Measurements from ENCODE around the gene FCER2. TPM values are rescaled to one million over a fixed set of nuclear protein-coding genes. Genes with fewer than 3 reads are reported as not detected.

Gene FCER2
- total RNA-seq, 1 experiment from 2014 or later, result not detected

- Histone ChIP-seq H4K20me1 (ENCODE audit: low read length) (no peaks in the 10 kb centered on the region), H3F3A (ENCODE audit: low read length, unreplicated experiment) (no peaks in the 10 kb centered on the region), H3K4me2 (ENCODE audit: low read length) (no peak overlapping the region), H3K9me3 (ENCODE audit: low read length) (no peaks in the 10 kb centered on the region), H3K4me3 (ENCODE audit: low read length) (no peak overlapping the region), H3K79me2 (ENCODE audit: low read length) (no peaks in the 10 kb centered on the region), H3K27me3 (ENCODE audit: low read length) (peaks cover 33% of the 10 kb centered on the region), H3K9ac (ENCODE audit: low read length) (no peak overlapping the region), H3K27ac (ENCODE audit: low read length) (no peak overlapping the region), H3K36me3 (ENCODE audit: low read depth, low read length) (no peaks in the 10 kb centered on the region), H2AFZ (ENCODE audit: low read length) (no peak overlapping the region), H3K4me1 (ENCODE audit: insufficient read depth, low read length) (no peaks in the 10 kb centered on the region), H3K9me2 (replicated peaks; ENCODE audit: low read length) (no peaks in the 10 kb centered on the region)
- ATAC-seq (0 out of 2 replicates have a peak, but pooled peaks have one; percentile 28), DNase-seq (no peak)
- intact Hi-C loops (cut with micrococcal nuclease), result no loop called here
- ChIA-PET CTCF (interaction anchor here (0.6 to 1.1 kb wide), 3 partner anchors 18 to 312 kb away, joined by 3 to 5 read pairs (median 4); partner anchors contain the start of gene TRAPPC5), POLR2A (ENCODE audit: unreplicated experiment) (no interaction called here)
- TF ChIP-seq EZH2phosphoT487 (IDR thresholded peaks at IDR 0.05; ENCODE audit: borderline replicate concordance, low read length) (no peak), EZH2 (IDR thresholded peaks at IDR 0.05; ENCODE audit: low read length, unreplicated experiment) (no peak), CTCF (conservative IDR thresholded peaks at IDR 0.05; ENCODE audit: low read depth, low read length) (no peak)
- BruUV-seq (replicated peaks), result no TSS peak
These were observed 3.3 kb downstream of the FCER2 start for GRCh38 chr19:7698583-7698982.

- 0 out of 2 replicates have a peak, but pooled peaks have one; percentile 32 for ATAC-seq
- H3K79me2 ChIP-seq (ENCODE audit: low read length), result no peaks in the 10 kb centered on the region
- BruUV-seq (replicated peaks), result no TSS peak
- no peaks in the 10 kb centered on the region for H3F3A ChIP-seq (ENCODE audit: low read length, unreplicated experiment)
- intact Hi-C loops (cut with micrococcal nuclease), result no loop called here
- TF ChIP-seq EZH2phosphoT487 (IDR thresholded peaks at IDR 0.05; ENCODE audit: borderline replicate concordance, low read length), result no peak
- no peak for TF ChIP-seq CTCF (conservative IDR thresholded peaks at IDR 0.05; ENCODE audit: low read depth, low read length)
- no peak for TF ChIP-seq EZH2 (IDR thresholded peaks at IDR 0.05; ENCODE audit: low read length, unreplicated experiment)
- no peak overlapping the region for H3K4me3 ChIP-seq (ENCODE audit: low read length)
- H3K9ac ChIP-seq (ENCODE audit: low read length), result no peak overlapping the region
- no peak for DNase-seq
- H3K9me3 ChIP-seq (ENCODE audit: low read length), result no peaks in the 10 kb centered on the region
- no peaks in the 10 kb centered on the region for H4K20me1 ChIP-seq (ENCODE audit: low read length)
- no peaks in the 10 kb centered on the region for H3K9me2 ChIP-seq (replicated peaks; ENCODE audit: low read length)
- no peaks in the 10 kb centered on the region for H3K36me3 ChIP-seq (ENCODE audit: low read depth, low read length)
- no peaks in the 10 kb centered on the region for H3K4me1 ChIP-seq (ENCODE audit: insufficient read depth, low read length)
- POLR2A ChIA-PET (ENCODE audit: unreplicated experiment), result interaction anchor here (0.6 kb wide), 1 partner anchor 1167 kb away, joined by 6 read pairs; the partner anchor contains the start of gene TNFSF9
- no peak overlapping the region for H2AFZ ChIP-seq (ENCODE audit: low read length)
- peaks cover 33% of the 10 kb centered on the region for H3K27me3 ChIP-seq (ENCODE audit: low read length)
- CTCF ChIA-PET, result no interaction called here
- H3K27ac ChIP-seq (ENCODE audit: low read length), result no peak overlapping the region
- H3K4me2 ChIP-seq (ENCODE audit: low read length), result no peak overlapping the region
These were observed 4.1 kb downstream of the FCER2 start for GRCh38 chr19:7697721-7698287.

GRCh38 chr19:7694499-7694898 is 7.4 kb downstream of the FCER2 start:
- intact Hi-C loops (cut with micrococcal nuclease), result no loop called here
- ChIA-PET CTCF (no interaction called here), POLR2A (ENCODE audit: unreplicated experiment) (no interaction called here)
- Histone ChIP-seq H2AFZ (ENCODE audit: low read length) (no peak overlapping the region), H3K9me3 (ENCODE audit: low read length) (no peaks in the 10 kb centered on the region), H3K9me2 (replicated peaks; ENCODE audit: low read length) (no peaks in the 10 kb centered on the region), H3K36me3 (ENCODE audit: low read depth, low read length) (no peaks in the 10 kb centered on the region), H3K79me2 (ENCODE audit: low read length) (no peaks in the 10 kb centered on the region), H3K27ac (ENCODE audit: low read length) (no peak overlapping the region), H3K4me2 (ENCODE audit: low read length) (no peak overlapping the region), H3K4me3 (ENCODE audit: low read length) (no peak overlapping the region), H3K9ac (ENCODE audit: low read length) (no peak overlapping the region), H4K20me1 (ENCODE audit: low read length) (no peaks in the 10 kb centered on the region), H3F3A (ENCODE audit: low read length, unreplicated experiment) (no peaks in the 10 kb centered on the region), H3K27me3 (ENCODE audit: low read length) (peaks cover 30% of the 10 kb centered on the region), H3K4me1 (ENCODE audit: insufficient read depth, low read length) (no peaks in the 10 kb centered on the region)
- no peak for TF ChIP-seq EZH2 (IDR thresholded peaks at IDR 0.05; ENCODE audit: low read length, unreplicated experiment)
- TF ChIP-seq EZH2phosphoT487 (IDR thresholded peaks at IDR 0.05; ENCODE audit: borderline replicate concordance, low read length), result no peak
- no peak for TF ChIP-seq CTCF (conservative IDR thresholded peaks at IDR 0.05; ENCODE audit: low read depth, low read length)
- ATAC-seq (no peak), DNase-seq (no peak)
- BruUV-seq (replicated peaks), result no TSS peak

All from PC-3 (cell line).